Caco-2 (cell line): ENCODE results near the gene FBXO45. TPM values are rescaled to one million over a fixed set of nuclear protein-coding genes. Genes with fewer than 3 reads are reported as not detected.
"Not testable (repeated sequence)": the region's sequence is repeated elsewhere in the genome, so short reads cannot be mapped to it uniquely, and the experiment has no call there.

Source experiments
- BruUV-seq: library from RNA; stranded (reverse); fragments of 400-500 nt; replicated peaks from 2 replicates; lab custom pipeline; 2021; lab: Mats Ljungman, UMichigan
- CTCF ChIA-PET: fragments of 300-600 bp; sonication (Branson Sonifier 250); formaldehyde crosslinking; loops from one replicate; lab custom pipeline; 2022; ENCODE audit warnings: antibody characterized with exemption; lab: Charles Lee
- POLR2A ChIA-PET: fragments of 300-600 bp; sonication (Branson Sonifier 250); formaldehyde crosslinking; loops from one replicate; lab custom pipeline; 2022; ENCODE audit warnings: antibody characterized with exemption; lab: Charles Lee
- DNase-seq, 2 experiments: peaks; one replicate each; pipeline versions ENCODE4 v3.0.0 to v3.0.0-alpha.2; 2020 to 2022
- H3K27me3 ChIP-seq: replicated peaks from 2 replicates; pipeline ENCODE4 v1.6.0; 2011; ENCODE audit warnings: low read length; ENCODE audit not compliant: control insufficient read depth, insufficient read depth
- H3K36me3 ChIP-seq: 2 replicates; pipeline ENCODE4 v1.5.1; 2011; ENCODE audit warnings: low read length; ENCODE audit not compliant: control insufficient read depth, insufficient read depth
- H3K4me1 ChIP-seq: fragments of 250-450 bp; sonication (Bioruptor Pico); 2 replicates; pipeline ENCODE4 v1.5.1; 2020; ENCODE audit warnings: mild to moderate bottlenecking
- H3K4me3 ChIP-seq: 2 replicates; pipeline ENCODE4 v1.5.1; 2011; ENCODE audit warnings: low read depth, mild to moderate bottlenecking, control low read depth, low read length
- H3K9me3 ChIP-seq: fragments of 250-450 bp; sonication (Bioruptor Pico); 2 replicates; pipeline ENCODE4 v1.5.1; 2020; ENCODE audit warnings: mild to moderate bottlenecking, moderate library complexity
- H3K27ac Mint-ChIP-seq: one replicate; pipeline ENCODE4 v1.8.0; 2022; ENCODE audit warnings: mixed read lengths; ENCODE audit not compliant: unreplicated experiment
- H3K27me3 Mint-ChIP-seq: one replicate; pipeline ENCODE4 v1.8.0; 2022; ENCODE audit warnings: mixed read lengths; ENCODE audit not compliant: insufficient read depth, unreplicated experiment
- H3K36me3 Mint-ChIP-seq: one replicate; pipeline ENCODE4 v1.8.0; 2022; ENCODE audit warnings: mild to moderate bottlenecking, mixed read lengths; ENCODE audit not compliant: insufficient read depth, unreplicated experiment
- H3K4me1 Mint-ChIP-seq: one replicate; pipeline ENCODE4 v1.8.0; 2022; ENCODE audit warnings: low read depth, mixed read lengths; ENCODE audit not compliant: unreplicated experiment
- H3K4me3 Mint-ChIP-seq: one replicate; pipeline ENCODE4 v1.8.0; 2022; ENCODE audit warnings: mild to moderate bottlenecking, moderate library complexity, mixed read lengths; ENCODE audit not compliant: unreplicated experiment
- H3K9me3 Mint-ChIP-seq: one replicate; pipeline ENCODE4 v1.8.0; 2022; ENCODE audit warnings: mixed read lengths; ENCODE audit not compliant: unreplicated experiment
- intact Hi-C: fragments of 100-400 bp; cut with micrococcal nuclease; formaldehyde crosslinking; loops from one replicate; pipeline ENCODE4 v1.10.0; 2022; ENCODE audit not compliant: unreplicated experiment
- total RNA-seq: library from RNA; stranded (reverse); gene quantifications from 2 replicates; pipeline ENCODE4 v1.2.3, GENCODE V29; 2022
- TF ChIP-seq, protein P1 (sequence below), 2 experiments: fragments of 200-600 bp in 1 of 2; IDR thresholded peaks; 1 replicate in 1 of 2; 2 replicates in 1 of 2; pipeline versions ENCODE4 v1.5.1 to v1.8.0; 2011 to 2022; ENCODE audit warnings: antibody characterized with exemption in 1 of 2, control low read depth in 1 of 2, inconsistent platforms in 1 of 2, low read depth in 1 of 2, low read length in 1 of 2, mild to moderate bottlenecking in 1 of 2, moderate library complexity in 1 of 2; ENCODE audit not compliant: insufficient read depth in 1 of 2, severe bottlenecking in 1 of 2, unreplicated experiment in 1 of 2

Gene FBXO45
- total RNA-seq, 1 experiment from 2014 or later, result 15.8 TPM

DNA sequence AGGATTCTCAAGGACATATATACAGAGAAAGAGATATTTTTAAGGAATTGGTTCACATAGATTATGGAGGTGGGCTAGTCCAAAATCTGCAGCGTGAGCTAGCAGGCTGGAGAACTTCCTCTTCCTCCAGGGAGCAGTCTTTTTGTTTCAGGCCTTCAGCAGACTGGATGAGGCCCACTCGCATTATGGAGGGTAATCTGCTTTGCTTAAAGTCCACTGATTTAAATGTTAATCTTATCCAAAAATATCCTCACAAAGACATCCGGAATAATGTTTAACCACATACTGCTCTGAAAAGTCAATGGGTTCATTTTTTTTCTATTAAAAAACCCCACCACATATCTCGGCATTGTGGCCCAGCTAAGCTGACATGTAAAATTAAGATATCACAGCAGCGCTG lies 48.8 kb downstream of the FBXO45 start:
- BruUV-seq, result no TSS peak
- POLR2A ChIA-PET, result no interaction called here
- no peak overlapping the region for H3K4me3 Mint-ChIP-seq

DNA sequence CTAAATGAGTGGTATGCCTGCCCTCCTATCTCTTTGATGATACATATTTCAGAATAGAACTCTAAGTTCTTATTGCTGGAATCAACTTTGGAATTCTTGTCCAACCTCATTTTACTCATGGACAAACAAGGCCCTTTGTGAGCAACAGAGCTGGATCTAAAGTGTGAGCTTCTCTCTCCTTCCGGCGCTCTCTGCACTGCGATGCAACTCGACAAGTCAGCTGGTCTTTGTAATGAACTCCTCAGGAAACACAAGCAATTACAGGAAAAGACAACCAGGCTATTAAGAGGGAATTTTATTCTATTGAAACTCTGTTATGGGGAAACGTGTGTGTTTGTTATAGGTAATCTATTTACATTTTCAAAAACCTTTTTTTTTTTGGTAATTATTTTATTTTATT lies 50.8 kb downstream of the FBXO45 start:
- Mint-ChIP-seq H3K36me3 (no peaks in the 10 kb centered on the region), H3K27me3 (no peaks in the 10 kb centered on the region), H3K9me3 (no peaks in the 10 kb centered on the region), H3K4me3 (no peak overlapping the region), H3K27ac (peak overlapping the region; percentile 81), H3K4me1 (peaks cover 16% of the 10 kb centered on the region)
- no peaks in the 10 kb centered on the region for H3K9me3 ChIP-seq
- DNase-seq, result no peak
- no peaks in the 10 kb centered on the region for H3K36me3 ChIP-seq
- no peak overlapping the region for H3K4me3 ChIP-seq
- H3K27me3 ChIP-seq, result no peaks in the 10 kb centered on the region
- CTCF ChIA-PET, result interaction anchor here (0.6 kb wide), 1 partner anchor 14 kb away, joined by 3 read pairs; no protein-coding TSS in a partner anchor
- TF ChIP-seq, protein P1, sequence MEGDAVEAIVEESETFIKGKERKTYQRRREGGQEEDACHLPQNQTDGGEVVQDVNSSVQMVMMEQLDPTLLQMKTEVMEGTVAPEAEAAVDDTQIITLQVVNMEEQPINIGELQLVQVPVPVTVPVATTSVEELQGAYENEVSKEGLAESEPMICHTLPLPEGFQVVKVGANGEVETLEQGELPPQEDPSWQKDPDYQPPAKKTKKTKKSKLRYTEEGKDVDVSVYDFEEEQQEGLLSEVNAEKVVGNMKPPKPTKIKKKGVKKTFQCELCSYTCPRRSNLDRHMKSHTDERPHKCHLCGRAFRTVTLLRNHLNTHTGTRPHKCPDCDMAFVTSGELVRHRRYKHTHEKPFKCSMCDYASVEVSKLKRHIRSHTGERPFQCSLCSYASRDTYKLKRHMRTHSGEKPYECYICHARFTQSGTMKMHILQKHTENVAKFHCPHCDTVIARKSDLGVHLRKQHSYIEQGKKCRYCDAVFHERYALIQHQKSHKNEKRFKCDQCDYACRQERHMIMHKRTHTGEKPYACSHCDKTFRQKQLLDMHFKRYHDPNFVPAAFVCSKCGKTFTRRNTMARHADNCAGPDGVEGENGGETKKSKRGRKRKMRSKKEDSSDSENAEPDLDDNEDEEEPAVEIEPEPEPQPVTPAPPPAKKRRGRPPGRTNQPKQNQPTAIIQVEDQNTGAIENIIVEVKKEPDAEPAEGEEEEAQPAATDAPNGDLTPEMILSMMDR (IDR thresholded peaks at IDR 0.05; ENCODE audit: insufficient read depth in 1 of 2, low read depth in 1 of 2, low read length in 1 of 2, severe bottlenecking in 1 of 2, unreplicated experiment in 1 of 2), result no peak
- BruUV-seq, result no TSS peak
- POLR2A ChIA-PET, result interaction anchor here (1.1 kb wide), 1 partner anchor 116 kb away, joined by 5 read pairs; the partner anchor contains the start of gene RNF168
- intact Hi-C loops, result no loop called here
- peaks cover 23% of the 10 kb centered on the region for H3K4me1 ChIP-seq

More for the DNA sequence above, 48.8 kb downstream of the FBXO45 start:
- Histone ChIP-seq H3K4me3 (no peak overlapping the region), H3K27me3 (no peaks in the 10 kb centered on the region), H3K4me1 (peaks cover 29% of the 10 kb centered on the region), H3K36me3 (no peaks in the 10 kb centered on the region), H3K9me3 (no peaks in the 10 kb centered on the region)
- no peak for DNase-seq
- Mint-ChIP-seq H3K27me3 (no peaks in the 10 kb centered on the region), H3K4me1 (peaks cover 16% of the 10 kb centered on the region), H3K27ac (no peak overlapping the region), H3K9me3 (no peaks in the 10 kb centered on the region), H3K36me3 (no peaks in the 10 kb centered on the region)
- TF ChIP-seq, protein P1 (IDR thresholded peaks at IDR 0.05; ENCODE audit: insufficient read depth in 1 of 2, low read depth in 1 of 2, low read length in 1 of 2, severe bottlenecking in 1 of 2, unreplicated experiment in 1 of 2), result no peak
- intact Hi-C loops, result no loop called here
- CTCF ChIA-PET, result no interaction called here

DNA sequence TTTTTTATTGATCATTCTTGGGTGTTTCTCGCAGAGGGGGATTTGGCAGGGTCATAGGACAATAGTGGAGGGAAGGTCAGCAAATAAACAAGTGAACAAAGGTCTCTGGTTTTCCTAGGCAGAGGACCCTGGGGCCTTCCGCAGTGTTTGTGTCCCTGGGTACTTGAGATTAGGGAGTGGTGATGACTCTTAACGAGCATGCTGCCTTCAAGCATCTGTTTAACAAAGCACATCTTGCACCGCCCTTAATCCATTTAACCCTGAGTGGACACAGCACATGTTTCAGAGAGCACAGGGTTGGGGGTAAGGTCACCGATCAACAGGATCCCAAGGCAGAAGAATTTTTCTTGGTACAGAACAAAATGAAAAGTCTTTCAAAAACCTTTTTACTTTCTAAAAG lies 51.2 kb downstream of the FBXO45 start:
- Mint-ChIP-seq H3K27ac (peak overlapping the region; percentile 81), H3K4me1 (peaks cover 16% of the 10 kb centered on the region)
- H3K4me3 ChIP-seq, BruUV-seq, H3K9me3 Mint-ChIP-seq, H3K27me3 Mint-ChIP-seq, intact Hi-C loops, H3K4me3 Mint-ChIP-seq, H3K9me3 ChIP-seq, H3K36me3 ChIP-seq, H3K27me3 ChIP-seq, H3K36me3 Mint-ChIP-seq, DNase-seq: not testable (repeated sequence)
- H3K4me1 ChIP-seq, result peaks cover 23% of the 10 kb centered on the region
- CTCF ChIA-PET, result interaction anchor here (0.6 kb wide), 1 partner anchor 1489 kb away, joined by 4 read pairs; no protein-coding TSS in a partner anchor
- POLR2A ChIA-PET, result interaction anchor here (1.1 kb wide), 1 partner anchor 116 kb away, joined by 5 read pairs; the partner anchor contains the start of gene RNF168
